ENCODE results near the gene ZSWIM6. TPM values are rescaled to one million over a fixed set of nuclear protein-coding genes. Genes with fewer than 3 reads are reported as not detected.

Gene ZSWIM6
- total and polyA plus RNA-seq, 12 donors = 2.1 to 10.3 (median 6.7) TPM

- Histone ChIP-seq H3K9me3 (peaks cover 0 to 3% (median 0%) of the 10 kb centered on the region in 11 donors), H3K4me3 (no peak overlapping the region), H3K4me1 (peaks cover 0 to 14% (median 0%) of the 10 kb centered on the region in 9 donors), H3K27me3 (no peaks in the 10 kb centered on the region), H3K27ac (no peak overlapping the region), H3K36me3 (no peaks in the 10 kb centered on the region)
- ATAC-seq (no peak), DNase-seq (no peak)
- TF ChIP-seq, protein P1, sequence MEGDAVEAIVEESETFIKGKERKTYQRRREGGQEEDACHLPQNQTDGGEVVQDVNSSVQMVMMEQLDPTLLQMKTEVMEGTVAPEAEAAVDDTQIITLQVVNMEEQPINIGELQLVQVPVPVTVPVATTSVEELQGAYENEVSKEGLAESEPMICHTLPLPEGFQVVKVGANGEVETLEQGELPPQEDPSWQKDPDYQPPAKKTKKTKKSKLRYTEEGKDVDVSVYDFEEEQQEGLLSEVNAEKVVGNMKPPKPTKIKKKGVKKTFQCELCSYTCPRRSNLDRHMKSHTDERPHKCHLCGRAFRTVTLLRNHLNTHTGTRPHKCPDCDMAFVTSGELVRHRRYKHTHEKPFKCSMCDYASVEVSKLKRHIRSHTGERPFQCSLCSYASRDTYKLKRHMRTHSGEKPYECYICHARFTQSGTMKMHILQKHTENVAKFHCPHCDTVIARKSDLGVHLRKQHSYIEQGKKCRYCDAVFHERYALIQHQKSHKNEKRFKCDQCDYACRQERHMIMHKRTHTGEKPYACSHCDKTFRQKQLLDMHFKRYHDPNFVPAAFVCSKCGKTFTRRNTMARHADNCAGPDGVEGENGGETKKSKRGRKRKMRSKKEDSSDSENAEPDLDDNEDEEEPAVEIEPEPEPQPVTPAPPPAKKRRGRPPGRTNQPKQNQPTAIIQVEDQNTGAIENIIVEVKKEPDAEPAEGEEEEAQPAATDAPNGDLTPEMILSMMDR (IDR thresholded peaks at IDR 0.05) = no peak
- intact Hi-C loops (cut with DNase I) = no loop called here
Observed at GRCh38 chr5:61595426-61595825, 263.4 kb downstream of the ZSWIM6 start.

Other genes starting within 250 kb of the ZSWIM6 start
- gene SMIM15, start 169.8 kb upstream of the ZSWIM6 start, total RNA-seq = 10 to 100 TPM; 18.8 to 26.1 (median 22.6) TPM
- gene SMIM15, start 169.8 kb upstream of the ZSWIM6 start, polyA plus RNA-seq = 10 to 100 TPM; 16.5 to 16.9 TPM

Measured in heart right ventricle (tissue), 16 donors.